Coronary artery (tissue), 2 donors: ENCODE results near the gene MERTK.
"Not testable (repeated sequence)": the region's sequence is repeated elsewhere in the genome, so short reads cannot be mapped to it uniquely, and the experiment has no call there.

Source experiments
- DNase-seq: peaks from one replicate; pipeline ENCODE4 v3.0.0-alpha.2; 2017; ENCODE audit warnings: low spot score
- H3K27ac ChIP-seq, 2 donors: fragments of 200-600 bp; sonication (generic); one replicate each; pipeline ENCODE4 v1.5.1; 2016 to 2019
- H3K4me3 ChIP-seq: fragments of 200-600 bp; sonication (generic); 2 replicates; pipeline ENCODE4 v1.5.1; 2016; ENCODE audit warnings: mild to moderate bottlenecking, moderate library complexity
- TF ChIP-seq, protein P1 (sequence below): fragments of 200-600 bp; sonication (generic); IDR thresholded peaks from one replicate; pipeline ENCODE4 v1.5.1; 2019; ENCODE audit warnings: antibody characterized with exemption

MERTK gene

DNA sequence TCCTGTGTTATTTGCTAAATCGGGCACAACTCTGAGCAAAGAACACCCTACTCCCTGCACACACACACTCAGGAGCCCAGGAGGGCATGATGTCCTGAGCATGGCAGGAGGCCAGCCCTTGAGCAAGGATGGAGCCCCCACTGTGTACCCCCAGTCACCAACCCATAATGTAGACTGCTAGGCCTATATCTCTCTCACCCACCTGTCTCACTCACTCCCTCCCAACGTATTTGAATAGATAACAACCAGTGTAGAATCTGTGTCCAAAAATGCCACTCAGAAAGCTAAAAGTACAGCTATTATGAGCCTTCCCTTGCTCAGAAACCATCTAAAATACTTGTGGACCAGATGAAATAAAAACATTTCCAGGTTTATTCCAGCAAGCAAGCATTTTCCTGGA is 29.3 kb downstream of the MERTK start:
- no peak for DNase-seq
- Histone ChIP-seq H3K4me3 (no peak overlapping the region), H3K27ac (no peak overlapping the region)
- TF ChIP-seq, protein P1, sequence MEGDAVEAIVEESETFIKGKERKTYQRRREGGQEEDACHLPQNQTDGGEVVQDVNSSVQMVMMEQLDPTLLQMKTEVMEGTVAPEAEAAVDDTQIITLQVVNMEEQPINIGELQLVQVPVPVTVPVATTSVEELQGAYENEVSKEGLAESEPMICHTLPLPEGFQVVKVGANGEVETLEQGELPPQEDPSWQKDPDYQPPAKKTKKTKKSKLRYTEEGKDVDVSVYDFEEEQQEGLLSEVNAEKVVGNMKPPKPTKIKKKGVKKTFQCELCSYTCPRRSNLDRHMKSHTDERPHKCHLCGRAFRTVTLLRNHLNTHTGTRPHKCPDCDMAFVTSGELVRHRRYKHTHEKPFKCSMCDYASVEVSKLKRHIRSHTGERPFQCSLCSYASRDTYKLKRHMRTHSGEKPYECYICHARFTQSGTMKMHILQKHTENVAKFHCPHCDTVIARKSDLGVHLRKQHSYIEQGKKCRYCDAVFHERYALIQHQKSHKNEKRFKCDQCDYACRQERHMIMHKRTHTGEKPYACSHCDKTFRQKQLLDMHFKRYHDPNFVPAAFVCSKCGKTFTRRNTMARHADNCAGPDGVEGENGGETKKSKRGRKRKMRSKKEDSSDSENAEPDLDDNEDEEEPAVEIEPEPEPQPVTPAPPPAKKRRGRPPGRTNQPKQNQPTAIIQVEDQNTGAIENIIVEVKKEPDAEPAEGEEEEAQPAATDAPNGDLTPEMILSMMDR, result no peak

DNA sequence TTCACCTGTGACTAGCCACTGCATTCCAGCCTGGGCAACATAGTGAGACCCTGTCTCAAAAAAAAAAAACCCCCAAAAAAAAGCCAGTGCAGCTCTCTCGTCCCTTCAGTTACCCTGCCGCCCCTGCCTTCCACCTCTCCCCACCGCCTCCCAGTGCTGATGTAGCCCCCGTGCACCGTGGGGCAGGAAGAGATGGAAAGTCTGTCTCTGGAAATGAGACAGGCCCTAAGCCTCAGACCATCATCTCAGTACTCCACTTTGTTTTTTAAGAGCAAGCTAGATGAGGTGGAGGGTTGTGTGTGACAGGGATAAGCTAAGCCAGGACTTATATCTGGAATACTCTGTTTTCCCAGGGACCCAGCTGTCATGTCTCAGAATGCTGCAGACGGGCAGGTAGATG is 32.0 kb downstream of the MERTK start:
- no peak for DNase-seq
- TF ChIP-seq, protein P1, result no peak
- H3K27ac ChIP-seq, result no peak overlapping the region
- no peak overlapping the region for H3K4me3 ChIP-seq

DNA sequence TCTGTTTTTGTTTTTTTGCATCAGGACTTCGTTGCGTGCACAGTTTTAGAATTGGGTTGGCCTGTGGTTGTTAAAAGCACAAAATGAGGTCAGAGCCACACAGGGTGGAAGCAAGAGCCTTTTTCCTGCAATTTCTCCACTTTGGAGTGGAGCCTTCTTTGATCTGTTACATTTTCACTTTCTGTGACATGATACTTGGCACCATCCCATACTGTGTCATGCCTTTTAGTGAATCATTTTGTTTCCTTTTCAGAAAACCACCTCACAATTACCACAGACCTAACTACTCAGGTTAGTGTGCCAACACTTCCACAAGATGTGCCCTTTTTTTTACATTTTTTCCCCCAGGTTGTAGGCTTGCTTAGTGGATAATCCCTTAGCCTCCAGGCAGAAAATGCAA is 32.5 kb downstream of the MERTK start:
- TF ChIP-seq, protein P1, result no peak
- Histone ChIP-seq H3K4me3 (no peak overlapping the region), H3K27ac (no peak overlapping the region)
- DNase-seq, result no peak

GRCh38 chr2:111932841-111933291 is 34.5 kb downstream of the MERTK start:
- TF ChIP-seq, protein P1, result no peak
- no peak overlapping the region for H3K27ac ChIP-seq
- H3K4me3 ChIP-seq, result no peak overlapping the region

GRCh38 chr2:111933900-111934299 is 35.5 kb downstream of the MERTK start:
- not testable (repeated sequence) for DNase-seq, H3K4me3 ChIP-seq

More at GRCh38 chr2:111932841-111933291, 34.5 kb downstream of the MERTK start:
- no peak for DNase-seq

DNA sequence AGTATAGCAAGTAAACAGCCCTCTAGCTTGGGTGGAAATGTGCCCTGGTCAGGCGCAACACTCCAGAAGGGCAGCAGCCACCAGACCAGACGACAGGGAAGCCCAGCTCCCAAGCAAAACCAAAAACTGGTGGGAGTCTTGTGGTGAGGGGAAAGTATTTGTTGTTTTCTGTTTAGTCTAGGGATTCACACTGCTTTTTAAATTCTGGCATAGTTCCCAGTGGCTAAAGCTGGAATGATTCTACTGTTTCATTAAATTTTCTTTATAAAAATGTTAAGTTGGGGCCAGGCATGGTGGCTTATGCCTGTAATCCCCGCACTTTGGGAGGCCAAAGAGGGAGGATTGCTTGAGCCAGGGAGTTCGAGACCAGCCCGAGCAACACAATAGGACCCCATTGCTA is 38.5 kb downstream of the MERTK start:
- Histone ChIP-seq H3K4me3 (no peak overlapping the region), H3K27ac (no peak overlapping the region)
- no peak for DNase-seq
- TF ChIP-seq, protein P1, result no peak

More at GRCh38 chr2:111933900-111934299, 35.5 kb downstream of the MERTK start:
- H3K27ac ChIP-seq, result not testable (repeated sequence)

GRCh38 chr2:111938392-111938791 is 40.0 kb downstream of the MERTK start:
- TF ChIP-seq, protein P1, result no peak
- DNase-seq, result no peak
- Histone ChIP-seq H3K4me3 (no peak overlapping the region), H3K27ac (no peak overlapping the region)
